NT2/D1 (cell line): Measurements from ENCODE around the gene ATP9A.
"Not testable (repeated sequence)": the region's sequence is repeated elsewhere in the genome, so short reads cannot be mapped to it uniquely, and the experiment has no call there.

Experiments used
- DNase-seq: peaks from one replicate; pipeline ENCODE4 v3.0.0-alpha.2; 2011; ENCODE audit warnings: low read depth, low spot score
- H3K27me3 ChIP-seq: 2 replicates; pipeline ENCODE4 v1.6.0; 2011; ENCODE audit warnings: mild to moderate bottlenecking; ENCODE audit not compliant: insufficient read length, insufficient read depth
- H3K36me3 ChIP-seq: 2 replicates; pipeline ENCODE4 v1.6.1; 2011; ENCODE audit warnings: mild to moderate bottlenecking, low read length, mixed read lengths; ENCODE audit not compliant: insufficient read depth, insufficient read length
- H3K4me1 ChIP-seq: 2 replicates; pipeline ENCODE4 v1.5.1; 2011; ENCODE audit not compliant: insufficient read depth, insufficient read length
- H3K4me3 ChIP-seq: 2 replicates; pipeline ENCODE4 v1.5.1; 2011; ENCODE audit warnings: low read depth; ENCODE audit not compliant: insufficient read length
- H3K9ac ChIP-seq: 2 replicates; pipeline ENCODE4 v1.6.0; 2011; ENCODE audit warnings: low read depth; ENCODE audit not compliant: insufficient read length
- H3K9me3 ChIP-seq: 2 replicates; pipeline ENCODE4 v1.5.1; 2011; ENCODE audit warnings: mild to moderate bottlenecking, low read length; ENCODE audit not compliant: insufficient read depth
- SUZ12 ChIP-seq: IDR thresholded peaks from 2 replicates; pipeline ENCODE4 v1.6.1; 2011; ENCODE audit not compliant: insufficient read length, insufficient read depth; ENCODE audit errors: extremely low read depth
- YY1 ChIP-seq: IDR thresholded peaks from 2 replicates; pipeline ENCODE4 v1.6.1; 2011; ENCODE audit not compliant: insufficient read length, insufficient read depth
- ZNF274 ChIP-seq: IDR thresholded peaks from 2 replicates; pipeline ENCODE4 v1.6.1; 2011; ENCODE audit warnings: mild to moderate bottlenecking, low read depth, low read length

Gene ATP9A

GRCh38 chr20:51789434-51789833, 21.2 kb upstream of the ATP9A start:
- DNase-seq: no peak

GRCh38 chr20:51788822-51789221, 20.6 kb upstream of the ATP9A start:
- peaks cover 92% of the 10 kb centered on the region for H3K36me3 ChIP-seq
- no peak overlapping the region for H3K4me3 ChIP-seq
- no peak overlapping the region for H3K9ac ChIP-seq
- H3K27me3 ChIP-seq: no peaks in the 10 kb centered on the region
- no peak for TF ChIP-seq YY1
- TF ChIP-seq ZNF274: no peak
- no peak for DNase-seq
- H3K9me3 ChIP-seq: no peaks in the 10 kb centered on the region
- peaks cover 3% of the 10 kb centered on the region for H3K4me1 ChIP-seq

More at GRCh38 chr20:51789434-51789833, 21.2 kb upstream of the ATP9A start:
- H3K9me3 ChIP-seq: no peaks in the 10 kb centered on the region
- H3K27me3 ChIP-seq: no peaks in the 10 kb centered on the region
- H3K4me3 ChIP-seq: no peak overlapping the region
- H3K4me1 ChIP-seq: peaks cover 4% of the 10 kb centered on the region
- TF ChIP-seq YY1: no peak
- TF ChIP-seq SUZ12: no peak
- no peak for TF ChIP-seq ZNF274
- H3K9ac ChIP-seq: no peak overlapping the region
- peaks cover 87% of the 10 kb centered on the region for H3K36me3 ChIP-seq

GRCh38 chr20:51784299-51784698, 16.1 kb upstream of the ATP9A start:
- no peak for DNase-seq

GRCh38 chr20:51778229-51778759, 10.1 kb upstream of the ATP9A start:
- H3K27me3 ChIP-seq, H3K4me3 ChIP-seq, H3K4me1 ChIP-seq, H3K9ac ChIP-seq, DNase-seq: not testable (repeated sequence)
- Histone ChIP-seq H3K36me3 (peaks cover 35% of the 10 kb centered on the region), H3K9me3 (peaks cover 18% of the 10 kb centered on the region; the same call in 1 of the 2 replicates)

More at GRCh38 chr20:51784299-51784698, 16.1 kb upstream of the ATP9A start:
- Histone ChIP-seq H3K4me3 (no peak overlapping the region), H3K9ac (no peak overlapping the region), H3K36me3 (peaks cover 88% of the 10 kb centered on the region), H3K4me1 (no peaks in the 10 kb centered on the region), H3K9me3 (peaks cover 18% of the 10 kb centered on the region; the same call in 1 of the 2 replicates), H3K27me3 (no peaks in the 10 kb centered on the region)
- no peak for TF ChIP-seq ZNF274
- no peak for TF ChIP-seq SUZ12

GRCh38 chr20:51775241-51775640, 7.1 kb upstream of the ATP9A start:
- Histone ChIP-seq H3K27me3 (peaks cover under 1% of the 10 kb centered on the region), H3K9me3 (peaks cover 7% of the 10 kb centered on the region; the same call in 1 of the 2 replicates), H3K36me3 (peaks cover 4% of the 10 kb centered on the region), H3K9ac (no peak overlapping the region), H3K4me3 (no peak overlapping the region), H3K4me1 (no peaks in the 10 kb centered on the region)
- TF ChIP-seq SUZ12 (no peak), YY1 (no peak), ZNF274 (no peak)
- DNase-seq: no peak

- Histone ChIP-seq H3K27me3 (peaks cover 25% of the 10 kb centered on the region), H3K9me3 (no peaks in the 10 kb centered on the region), H3K4me1 (no peaks in the 10 kb centered on the region), H3K36me3 (no peaks in the 10 kb centered on the region), H3K4me3 (no peak overlapping the region), H3K9ac (no peak overlapping the region)
- TF ChIP-seq SUZ12 (no peak), ZNF274 (no peak), YY1 (no peak)
- no peak for DNase-seq
Observed at GRCh38 chr20:51772236-51772635, 4.0 kb upstream of the ATP9A start.

GRCh38 chr20:51769976-51770615, 1.9 kb upstream of the ATP9A start:
- Histone ChIP-seq H3K9ac (no peak overlapping the region), H3K27me3 (peaks cover 25% of the 10 kb centered on the region), H3K4me1 (peaks cover 2% of the 10 kb centered on the region), H3K9me3 (no peaks in the 10 kb centered on the region), H3K4me3 (no peak overlapping the region), H3K36me3 (no peaks in the 10 kb centered on the region)
- DNase-seq: no peak
- TF ChIP-seq SUZ12: no peak
- TF ChIP-seq YY1: no peak
- no peak for TF ChIP-seq ZNF274
